HG03571 (cell line): Measurements from ENCODE around the gene CCDC38.
"Not testable (repeated sequence)": the region's sequence is repeated elsewhere in the genome, so short reads cannot be mapped to it uniquely, and the experiment has no call there.

Experiments
- ATAC-seq: cut with Tn5 transposase; IDR thresholded peaks from one replicate; pipeline ENCODE4 v1.9.1; 2021; ENCODE audit not compliant: unreplicated experiment

The CCDC38 gene

DNA sequence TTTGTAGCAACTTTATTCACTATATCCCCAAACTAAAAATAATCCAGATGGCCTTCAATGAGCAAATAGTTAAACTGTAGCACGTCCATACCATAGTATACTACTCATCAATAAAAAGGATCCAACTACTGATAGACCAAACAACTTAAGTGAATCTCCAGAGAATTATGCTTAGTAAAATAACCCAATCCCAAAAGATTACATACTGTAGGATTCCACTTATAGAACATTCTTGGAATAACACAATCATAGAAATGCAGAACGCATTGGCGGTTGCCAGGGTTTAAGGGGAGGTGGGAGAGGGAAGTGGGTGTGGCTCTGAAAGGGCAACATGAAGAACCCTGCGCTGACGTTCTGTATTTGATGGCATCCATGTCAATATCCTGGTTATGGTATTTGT, 55.1 kb downstream of the CCDC38 start:
- ATAC-seq, result no peak

DNA sequence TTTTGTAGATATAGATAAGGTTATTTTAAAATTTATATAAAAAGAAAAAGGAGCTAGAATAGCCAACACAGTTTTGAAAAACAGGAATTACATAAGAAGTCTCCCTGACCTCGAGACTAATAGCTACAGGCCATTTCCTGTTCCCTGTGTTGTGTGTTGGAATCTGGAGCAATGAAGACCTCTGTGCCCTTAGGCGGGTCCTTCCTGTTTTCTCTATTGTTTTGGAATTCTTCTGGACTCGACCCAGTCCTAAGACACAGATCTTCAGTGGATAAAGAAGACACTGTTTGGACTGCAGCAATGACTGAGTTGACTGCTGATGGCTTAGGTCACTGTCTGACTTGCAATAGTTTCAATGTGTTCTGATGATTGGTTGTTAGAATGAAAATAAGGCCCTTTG, 57.4 kb downstream of the CCDC38 start:
- ATAC-seq, result no peak

DNA sequence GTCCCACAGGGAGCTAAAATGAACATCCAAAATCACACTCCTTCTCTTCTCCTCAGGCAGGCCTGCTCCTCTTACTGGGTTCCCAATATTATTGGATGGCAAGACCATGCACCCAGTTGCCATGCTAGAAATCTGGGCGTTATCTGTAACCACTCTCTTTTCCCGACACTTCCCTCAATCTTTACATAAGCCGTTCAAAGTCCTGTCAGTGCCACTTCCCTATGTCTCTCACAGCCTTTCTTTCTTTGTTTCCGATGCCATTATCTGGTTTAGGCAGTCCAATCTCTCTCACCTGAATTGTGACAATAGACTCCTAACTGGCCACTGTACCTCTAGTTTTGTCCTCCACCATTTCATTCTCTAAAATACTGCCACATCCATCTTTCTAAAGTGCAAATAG, 59.5 kb downstream of the CCDC38 start:
- no peak for ATAC-seq

DNA sequence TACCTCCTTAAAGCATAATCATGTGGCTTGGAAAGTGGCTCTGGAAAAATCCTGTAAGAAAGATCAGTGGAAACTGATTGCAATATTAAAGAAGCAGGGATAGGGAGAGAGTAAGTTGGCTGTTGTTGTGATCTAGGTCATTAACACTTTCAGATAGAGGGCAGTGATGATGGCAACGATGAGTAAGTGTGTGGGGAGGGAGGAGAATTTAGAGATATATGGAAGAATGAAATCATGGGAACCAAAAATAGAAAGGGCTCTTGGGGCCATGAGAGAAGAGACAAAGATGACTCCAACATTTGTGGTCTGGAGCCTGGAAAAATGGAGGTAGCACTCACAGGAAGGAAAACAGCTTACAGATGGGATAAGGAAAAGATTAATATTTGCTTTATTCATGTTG, 60.3 kb downstream of the CCDC38 start:
- ATAC-seq, result no peak

DNA sequence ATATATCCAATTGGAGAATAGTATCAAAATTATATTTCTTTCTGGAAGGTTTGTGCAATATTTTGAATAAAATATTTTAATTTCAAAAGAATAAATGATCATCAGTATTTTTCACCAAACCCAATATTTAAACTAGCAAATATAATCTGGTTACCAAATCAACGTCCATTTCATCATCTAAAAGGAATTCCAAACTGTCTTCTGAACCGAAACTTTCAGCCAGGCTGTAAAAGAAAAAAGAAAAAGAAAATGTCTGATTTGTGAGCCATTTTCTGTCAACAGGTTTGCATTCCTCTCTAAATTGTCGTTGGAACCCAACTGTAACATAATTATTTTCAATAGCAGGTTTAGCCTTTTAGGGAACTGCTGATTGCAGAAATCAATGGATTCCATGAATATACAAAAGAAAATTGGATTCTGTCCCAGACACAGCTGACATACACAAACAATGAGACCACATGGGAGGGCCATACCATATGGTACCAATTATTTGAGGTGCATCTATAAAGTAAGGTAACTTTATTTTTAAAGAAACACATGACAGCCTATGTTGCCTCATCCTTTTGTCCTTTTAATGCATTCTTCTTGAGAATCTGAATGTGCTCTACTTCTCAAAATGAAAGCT, 61.0 kb downstream of the CCDC38 start:
- no peak for ATAC-seq

DNA sequence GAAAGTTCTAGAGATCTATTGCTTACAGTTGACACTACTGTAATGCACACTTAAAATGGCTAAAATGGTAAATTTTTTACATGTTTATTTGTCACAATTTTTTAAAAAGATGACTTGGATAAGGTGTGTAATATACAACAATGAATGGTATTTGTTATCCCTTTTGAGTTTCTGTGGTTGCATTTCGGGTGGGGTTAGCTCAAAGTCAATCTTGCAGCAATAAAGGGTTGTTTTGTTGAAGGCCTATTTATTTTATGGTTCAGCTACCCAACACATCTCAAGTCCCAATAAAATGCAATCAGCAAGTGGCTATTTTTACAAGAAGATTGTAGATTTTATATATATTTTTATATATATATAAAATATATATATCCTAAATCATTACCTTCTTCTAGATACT, 61.5 kb downstream of the CCDC38 start:
- ATAC-seq, result no peak

DNA sequence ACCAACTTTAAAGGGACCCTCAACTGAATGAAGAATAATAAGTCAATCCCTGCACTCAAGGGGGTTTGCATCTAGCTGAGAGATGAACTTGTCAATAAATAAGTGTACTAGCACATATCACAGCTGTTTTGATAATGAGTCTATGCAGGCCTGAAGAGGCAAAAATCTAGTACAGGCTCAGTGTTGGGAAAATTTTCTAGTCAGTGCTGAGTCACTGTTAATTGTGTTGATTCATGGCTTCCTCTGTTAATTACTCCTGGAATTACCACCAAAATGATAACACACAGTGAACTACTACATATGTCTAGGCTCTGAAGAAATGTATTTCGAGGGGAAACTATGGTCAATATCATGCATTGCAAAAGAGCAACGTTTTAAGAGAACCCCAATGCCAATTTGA, 64.8 kb downstream of the CCDC38 start:
- ATAC-seq, result no peak

DNA sequence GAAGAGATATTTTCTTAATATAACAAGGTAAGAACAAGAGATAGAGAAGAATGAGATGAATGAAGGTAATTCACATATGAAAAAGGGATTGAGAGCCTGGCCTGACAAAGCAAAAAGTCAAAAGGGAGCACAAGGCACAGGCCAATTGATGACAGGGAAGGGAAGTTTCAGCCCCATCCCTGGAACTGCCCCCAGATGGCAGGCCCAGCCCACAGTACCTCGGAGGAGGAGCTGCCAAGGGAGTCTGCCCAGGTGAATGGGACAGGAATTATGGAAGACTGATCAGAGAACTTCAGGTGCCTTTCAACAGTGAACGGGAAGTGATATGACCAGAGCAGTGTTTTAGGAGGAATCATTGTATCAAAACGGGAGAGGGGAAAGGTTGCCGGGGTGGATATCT, 68.0 kb downstream of the CCDC38 start:
- no peak for ATAC-seq

DNA sequence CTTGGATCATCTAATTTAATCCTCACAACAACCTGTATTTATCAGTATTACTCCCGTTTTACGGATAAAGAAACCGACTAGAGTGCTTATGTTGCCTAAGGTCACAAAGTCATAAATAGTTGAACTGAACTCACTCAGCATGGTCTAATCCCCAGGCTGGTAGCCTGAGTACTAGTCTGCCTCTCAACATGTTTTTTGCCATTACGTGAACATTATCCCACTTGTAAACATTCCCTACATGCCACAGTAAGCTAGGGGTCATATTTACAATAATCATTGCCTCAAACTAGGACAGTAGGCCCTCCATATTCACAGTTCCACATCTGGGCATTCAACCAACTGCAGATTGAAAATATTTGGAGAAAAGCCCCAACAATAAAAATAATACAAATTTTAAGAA, 71.5 kb downstream of the CCDC38 start:
- no peak for ATAC-seq

DNA sequence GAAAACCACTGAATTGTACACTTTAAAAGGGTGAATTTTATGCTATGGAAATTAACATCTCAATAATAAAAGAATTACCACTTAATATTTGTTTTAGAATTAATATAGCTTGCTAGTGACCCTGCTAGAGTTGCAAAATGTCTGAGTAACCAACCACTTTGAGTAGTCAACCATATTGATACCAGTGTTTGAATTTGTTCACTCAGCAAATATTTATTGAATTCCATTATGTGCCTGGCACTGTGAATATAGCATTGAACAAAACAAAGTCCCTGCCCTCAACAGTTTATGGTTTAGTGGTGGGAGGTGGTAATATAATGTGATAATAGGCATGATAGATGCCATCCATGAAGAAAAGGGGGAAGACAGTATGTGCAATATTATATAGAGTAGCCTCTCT, 79.1 kb downstream of the CCDC38 start:
- no peak for ATAC-seq

DNA sequence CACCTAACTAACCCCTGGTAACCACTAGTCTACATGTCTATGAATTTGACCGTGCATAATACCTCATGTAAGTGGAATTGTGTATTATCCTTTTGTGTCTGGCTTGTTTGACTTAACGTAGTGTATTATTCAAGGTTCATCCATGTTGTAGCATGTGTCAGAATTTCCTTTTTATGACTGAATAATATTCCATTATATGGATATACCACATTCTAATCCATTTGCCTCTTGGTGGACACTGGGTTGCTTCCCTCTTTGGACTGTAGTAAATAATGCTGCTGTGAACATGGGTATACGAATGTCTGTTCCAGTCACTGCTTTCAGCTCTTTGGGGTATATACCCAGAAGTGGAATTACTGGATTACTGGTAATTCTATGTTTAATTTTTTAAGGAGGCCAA, 80.4 kb downstream of the CCDC38 start:
- no peak for ATAC-seq

DNA sequence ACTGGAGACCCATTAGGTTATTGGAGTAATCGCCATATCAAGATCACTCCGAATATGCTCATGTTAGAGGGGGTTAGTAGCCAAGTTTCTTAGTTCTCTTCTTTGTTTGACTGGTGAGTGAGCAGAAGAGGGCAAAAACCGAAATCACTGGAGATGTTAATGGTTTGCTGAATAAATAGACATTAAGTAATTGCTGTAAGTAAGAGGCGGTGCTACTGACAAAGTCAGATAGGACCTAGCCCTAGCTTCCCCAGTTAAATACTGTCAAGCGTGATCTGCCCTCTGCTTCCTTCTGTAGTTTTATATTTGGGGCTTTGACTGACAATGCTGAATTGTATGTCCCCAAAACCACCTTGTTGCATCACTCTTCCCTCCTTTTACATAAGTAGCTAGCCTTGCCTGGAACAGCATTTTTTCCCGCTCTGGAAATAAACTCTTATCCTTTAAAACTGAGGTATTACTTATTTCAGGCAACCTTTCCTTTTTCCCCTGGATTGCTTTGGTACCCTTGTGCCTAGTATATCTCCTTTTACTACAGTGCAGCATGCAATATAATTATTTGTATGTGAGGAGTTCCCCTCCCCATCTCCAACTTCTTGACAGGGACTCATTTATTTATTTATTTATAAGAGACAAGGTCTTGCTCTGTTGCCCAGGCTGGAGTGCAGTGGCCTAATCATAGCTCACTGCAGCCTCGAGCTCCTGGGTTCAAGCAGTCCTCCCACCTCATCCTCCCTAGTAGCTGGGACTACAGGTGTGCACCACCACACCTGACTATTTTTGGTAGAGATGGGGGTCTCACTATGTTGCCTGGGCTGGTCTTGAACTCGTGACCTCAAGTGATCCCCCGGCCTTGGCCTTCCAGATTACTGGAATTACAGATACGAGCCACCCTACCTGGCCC, 82.2 kb downstream of the CCDC38 start:
- ATAC-seq, result no peak

DNA sequence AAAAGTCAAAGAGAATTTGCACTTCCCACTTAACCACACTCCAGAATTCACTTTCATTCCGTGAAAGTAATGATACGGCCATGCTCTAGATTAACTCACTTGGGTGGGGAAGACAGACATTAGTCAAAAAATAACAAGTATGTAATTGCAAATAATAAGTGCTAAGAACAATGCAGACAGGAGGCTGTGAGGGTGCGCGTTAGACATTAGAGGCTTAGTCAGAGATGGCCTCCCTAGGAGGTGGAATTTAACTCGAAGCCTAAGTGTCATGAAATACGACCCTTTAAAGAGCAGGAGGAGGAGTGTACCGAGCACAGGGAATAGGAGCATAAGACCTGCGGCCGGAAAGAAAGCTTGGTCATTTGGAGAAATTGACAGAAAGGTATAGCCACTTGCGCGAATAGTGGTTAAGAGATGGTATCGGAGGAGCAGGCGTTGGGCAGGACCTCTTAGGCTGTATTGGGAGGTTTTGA, 83.0 kb downstream of the CCDC38 start:
- ATAC-seq, result no peak

DNA sequence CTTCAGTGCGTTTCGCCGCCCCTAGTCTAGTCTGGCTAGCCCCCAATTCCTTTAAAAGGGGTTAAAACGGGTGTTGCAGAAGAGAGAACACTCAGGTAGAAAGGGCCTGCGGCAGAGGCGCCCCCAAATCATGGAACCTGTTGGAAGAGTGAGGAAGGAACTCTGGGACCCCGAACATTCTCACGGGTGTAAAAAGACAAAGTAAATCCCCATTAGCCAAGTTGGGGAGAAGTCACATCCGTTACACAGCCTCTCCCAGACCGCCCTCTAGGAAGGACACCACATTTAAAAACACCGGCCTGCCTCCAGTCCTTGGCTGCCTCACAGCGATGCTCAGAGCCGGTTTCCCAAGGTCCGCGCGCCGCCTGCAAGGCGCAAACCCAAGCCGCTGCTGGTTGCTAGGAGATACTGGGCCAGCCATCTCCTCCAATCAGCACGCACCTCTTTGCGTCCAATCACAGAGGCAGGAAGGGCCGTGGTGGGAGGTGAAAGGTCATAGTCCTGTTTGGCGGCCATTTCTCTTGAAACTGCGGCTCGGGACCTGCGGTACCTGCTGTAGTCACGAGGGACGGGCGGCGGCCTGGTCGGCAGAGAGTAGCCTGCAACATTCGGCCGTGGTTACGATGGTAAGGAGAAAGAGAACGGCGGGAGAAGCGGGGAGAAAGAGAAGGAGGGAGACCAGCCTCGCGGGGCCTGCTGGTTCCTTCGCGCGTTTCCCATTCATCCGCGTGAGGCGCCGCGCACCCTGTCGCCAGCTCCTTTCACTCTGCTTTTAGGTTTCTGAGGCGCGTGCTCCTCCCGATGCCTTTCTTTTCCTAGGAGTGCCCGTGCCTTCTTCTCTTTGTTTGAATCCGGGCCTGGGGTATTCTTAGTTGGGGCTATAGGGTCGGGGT, 83.7 kb downstream of the CCDC38 start, which contains the start of gene SNRPF:
Gene SNRPF (plus strand): TSS at position 502 of the 893 bp plus-strand sequence. CDS start 122 bp downstream, at position 624.
- peak; percentile 99 for ATAC-seq

DNA sequence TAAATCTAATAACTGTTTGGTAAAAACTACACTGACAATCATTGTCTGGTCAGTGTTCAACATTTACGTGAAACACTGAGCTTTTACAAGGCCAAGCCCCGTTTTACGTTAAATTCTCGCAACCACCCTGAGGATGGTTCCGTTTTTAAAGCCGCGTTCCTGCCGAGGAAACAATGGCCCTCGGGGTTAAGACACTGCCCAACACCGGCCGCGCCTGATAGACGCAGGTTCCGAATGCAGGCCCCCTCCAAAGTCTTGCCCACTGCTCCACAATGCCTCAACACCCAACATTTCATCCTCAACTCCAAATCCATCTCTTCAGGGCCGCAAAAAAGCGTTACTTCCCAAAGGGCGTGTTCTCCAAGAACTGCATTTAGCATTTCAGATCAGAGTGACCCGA, 84.6 kb downstream of the CCDC38 start:
- no peak for ATAC-seq

DNA sequence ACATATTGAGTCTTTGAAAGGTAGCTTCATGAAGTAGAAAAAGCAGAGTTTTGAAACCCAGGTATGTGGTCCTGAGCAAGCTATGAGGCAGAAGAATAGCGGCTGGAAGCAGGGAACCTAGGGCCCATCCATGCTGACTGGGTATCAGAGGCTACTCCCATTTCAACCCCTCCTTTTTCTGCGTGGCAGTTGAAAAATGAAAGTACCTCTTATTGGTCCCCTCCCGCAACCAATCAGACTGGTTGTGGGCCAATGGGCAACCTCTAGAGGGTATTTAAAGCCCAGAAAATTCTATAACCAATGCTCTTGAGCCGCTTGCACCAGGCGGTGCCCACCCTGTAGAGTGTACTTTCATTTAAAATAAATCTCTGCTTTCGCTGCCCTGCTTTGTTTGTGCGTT, 85.3 kb downstream of the CCDC38 start:
- ATAC-seq, result no peak

DNA sequence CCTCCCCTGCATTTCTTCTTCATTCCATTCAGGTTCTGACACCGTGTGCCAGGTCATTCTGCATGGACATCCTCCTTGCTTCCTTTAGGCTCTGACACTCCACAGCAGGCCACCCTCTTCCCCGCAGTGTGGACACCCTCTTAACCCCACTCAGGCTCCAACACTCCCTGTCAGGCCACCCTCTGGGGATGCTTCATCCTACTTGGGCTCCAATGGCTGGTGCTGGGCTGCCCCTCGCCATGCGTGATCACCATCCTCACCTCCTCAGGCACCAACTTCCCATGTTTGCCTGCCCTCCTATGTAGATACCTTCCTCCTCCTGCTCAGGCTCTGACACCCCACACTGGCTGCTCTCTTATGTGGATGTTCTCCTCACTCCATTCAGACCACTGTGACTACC, 90.3 kb downstream of the CCDC38 start:
- ATAC-seq, result no peak

DNA sequence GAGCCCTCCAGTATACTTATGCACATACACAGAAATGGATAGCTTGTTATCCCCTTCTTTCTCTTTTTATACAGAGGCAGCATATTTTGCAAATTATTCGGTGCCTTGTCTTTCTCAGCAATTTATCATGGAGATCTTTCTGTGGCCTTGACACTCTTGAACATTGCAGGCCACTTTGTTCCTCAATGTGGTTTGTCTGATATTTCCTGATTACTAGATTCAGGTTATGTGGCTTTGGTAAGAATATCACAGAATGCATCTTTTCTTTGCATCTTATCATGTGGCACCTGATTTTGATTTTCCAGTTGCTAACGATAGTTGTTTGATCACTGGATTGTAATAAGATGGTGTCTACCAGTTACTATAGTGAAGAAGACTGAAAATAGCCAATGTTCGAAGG, 90.8 kb downstream of the CCDC38 start:
- no peak for ATAC-seq

DNA sequence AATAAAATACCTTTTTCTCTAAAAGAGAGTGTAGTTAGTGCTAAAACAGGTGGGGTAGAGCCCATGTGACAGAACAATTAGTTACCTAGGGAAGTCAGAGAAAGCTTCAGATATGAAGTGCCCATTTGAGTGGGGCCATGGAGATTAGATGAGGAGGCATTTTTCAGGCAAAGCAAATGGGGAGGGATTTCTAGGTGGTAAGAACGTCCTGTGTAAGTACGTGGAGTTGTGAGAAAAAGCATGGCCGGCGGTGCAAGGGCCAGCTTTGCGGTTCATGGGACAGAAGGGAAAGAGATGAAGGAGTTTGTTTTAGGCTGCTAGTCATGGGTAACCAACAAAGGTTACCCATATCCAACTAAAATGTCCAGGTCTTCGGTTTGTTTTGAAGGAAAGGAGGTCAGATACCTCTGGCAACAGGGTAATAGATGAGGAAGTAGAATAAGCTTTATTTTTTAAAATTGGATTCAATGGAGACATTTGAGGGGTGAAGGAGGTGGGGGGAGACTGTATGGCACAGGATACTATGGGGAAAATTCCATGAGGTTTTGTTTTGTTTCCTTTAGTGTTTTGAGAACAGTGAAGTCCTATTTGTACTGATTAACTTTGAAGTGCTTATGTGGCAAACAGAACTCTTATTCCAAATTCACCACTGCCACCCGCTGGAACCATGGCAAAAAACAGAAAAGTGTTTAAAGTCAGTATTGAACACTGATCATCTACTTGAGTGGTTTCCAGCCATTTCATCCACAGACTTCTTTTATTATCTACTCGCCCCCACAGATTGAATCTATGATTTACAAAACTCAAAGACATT, 93.6 kb downstream of the CCDC38 start:
- ATAC-seq, result no peak

DNA sequence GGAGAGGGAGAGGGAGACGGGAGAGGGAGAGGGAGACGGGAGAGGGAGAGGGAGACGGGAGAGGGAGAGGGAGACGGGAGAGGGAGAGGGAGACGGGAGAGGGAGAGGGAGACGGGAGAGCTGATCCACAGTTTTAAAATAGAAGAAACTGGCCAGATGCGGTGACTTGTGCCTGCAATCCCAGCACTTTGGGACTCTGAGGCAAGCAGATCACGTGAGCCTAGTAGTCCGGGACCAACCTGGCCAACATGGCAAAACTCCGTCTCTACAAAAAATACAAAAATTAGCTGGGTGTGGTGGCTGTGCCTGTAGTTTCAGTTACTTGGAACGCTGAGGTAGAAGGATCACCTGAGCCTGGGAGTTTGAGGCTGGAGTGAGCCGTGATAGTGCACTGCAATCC, 100.0 kb downstream of the CCDC38 start:
- not testable (repeated sequence) for ATAC-seq

DNA sequence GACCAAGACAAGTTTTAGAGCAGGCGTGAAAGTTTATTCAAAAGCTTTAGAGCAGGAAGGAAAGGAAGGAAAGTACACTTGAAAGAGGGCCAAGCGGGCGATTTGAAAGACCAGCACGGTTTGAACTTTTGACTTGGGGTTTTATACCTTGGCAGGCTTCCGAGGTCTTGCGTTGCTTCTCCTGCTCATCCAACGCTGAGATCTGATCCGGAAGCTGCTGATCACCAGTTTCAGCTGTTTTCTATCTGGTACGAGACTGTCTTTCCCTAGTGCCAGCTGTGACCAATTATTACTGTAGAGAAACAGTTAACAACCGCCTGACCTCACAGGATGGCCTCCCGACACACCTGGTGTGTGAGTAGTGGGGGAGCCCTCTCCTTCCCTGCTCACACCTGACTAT, 104.3 kb downstream of the CCDC38 start:
- no peak for ATAC-seq
